Esophagus muscularis mucosa (tissue), 4 donors: ENCODE results near the gene FILIP1L. TPM values are rescaled to one million over a fixed set of nuclear protein-coding genes. Genes with fewer than 3 reads are reported as not detected.

Source experiments
- DNase-seq: peaks from one replicate; pipeline ENCODE4 v3.0.0-alpha.2; 2017; ENCODE audit errors: extremely low spot score
- H3K27ac ChIP-seq, 4 donors: fragments of 200-600 bp; sonication (generic); replicated peaks in 1 of 4; 1 replicate in 3 of 4; 2 replicates in 1 of 4; pipeline ENCODE4 v1.5.1; 2016 to 2019; ENCODE audit warnings: mild to moderate bottlenecking in 1 of 4
- H3K27me3 ChIP-seq, 4 donors: fragments of 200-600 bp; sonication (generic); one replicate each; pipeline versions ENCODE4 v1.5.1 to v1.6.0; 2016 to 2019
- H3K36me3 ChIP-seq, 4 donors: fragments of 200-600 bp; sonication (generic); one replicate each; pipeline ENCODE4 v1.5.1; 2016 to 2019
- H3K4me1 ChIP-seq, 4 donors: fragments of 200-600 bp; sonication (generic); one replicate each; pipeline ENCODE4 v1.5.1; 2016 to 2019
- H3K4me3 ChIP-seq, 4 donors: fragments of 200-600 bp; sonication (generic); 1 replicate in 2 of 4; 2 replicates in 2 of 4; pipeline ENCODE4 v1.5.1; 2016 to 2019; ENCODE audit warnings: mild to moderate bottlenecking in 4 of 4, moderate library complexity in 1 of 4
- H3K9me3 ChIP-seq, 4 donors: fragments of 200-600 bp; sonication (generic); 1 replicate in 3 of 4; 2 replicates in 1 of 4; pipeline ENCODE4 v1.5.1; 2016 to 2019
- EP300 ChIP-seq: sonication (generic); formaldehyde crosslinking; IDR thresholded peaks from one replicate; pipeline ENCODE4 v1.6.1; 2017; ENCODE audit warnings: antibody characterized with exemption
- POLR2A ChIP-seq: fragments of 450-650 bp; IDR thresholded peaks from one replicate; pipeline ENCODE4 v1.6.1; 2017; ENCODE audit warnings: antibody characterized with exemption, moderate library complexity, mild to moderate bottlenecking, low read depth
- POLR2AphosphoS5 ChIP-seq, 2 donors: sonication (generic); formaldehyde crosslinking; IDR thresholded peaks; one replicate each; pipeline ENCODE4 v1.6.1; 2017; ENCODE audit warnings: antibody characterized with exemption in 2 of 2
- WGBS: methylation state at CpG from one replicate; pipeline ENCODE4 v1.1.5; 2018; 5-methylcytosine and 5-hydroxymethylcytosine counted together
- intact Hi-C: fragments of 100-400 bp; cut with DNase I; formaldehyde crosslinking; loops from one replicate; pipeline ENCODE4 v1.15.1; 2023
- total RNA-seq, 4 donors: library from RNA; depleted of rRNA; stranded (reverse); fragments of >200 nt; gene quantifications; one replicate each; pipeline versions ENCODE4 v1.1.0 to v1.2.1, GENCODE V29; 2016
- TF ChIP-seq, protein P1 (sequence below), 3 experiments: fragments of 200-600 bp in 2 of 3; fragments of 450-650 bp in 1 of 3; sonication (generic) in 2 of 3; IDR thresholded peaks; one replicate each; pipeline ENCODE4 v1.5.1; 2017 to 2019; ENCODE audit warnings: antibody characterized with exemption in 3 of 3, mild to moderate bottlenecking in 2 of 3, moderate library complexity in 1 of 3

The FILIP1L gene
- total RNA-seq, 4 donors from 2014 or later, result 120 to 134 (median 127) TPM

DNA sequence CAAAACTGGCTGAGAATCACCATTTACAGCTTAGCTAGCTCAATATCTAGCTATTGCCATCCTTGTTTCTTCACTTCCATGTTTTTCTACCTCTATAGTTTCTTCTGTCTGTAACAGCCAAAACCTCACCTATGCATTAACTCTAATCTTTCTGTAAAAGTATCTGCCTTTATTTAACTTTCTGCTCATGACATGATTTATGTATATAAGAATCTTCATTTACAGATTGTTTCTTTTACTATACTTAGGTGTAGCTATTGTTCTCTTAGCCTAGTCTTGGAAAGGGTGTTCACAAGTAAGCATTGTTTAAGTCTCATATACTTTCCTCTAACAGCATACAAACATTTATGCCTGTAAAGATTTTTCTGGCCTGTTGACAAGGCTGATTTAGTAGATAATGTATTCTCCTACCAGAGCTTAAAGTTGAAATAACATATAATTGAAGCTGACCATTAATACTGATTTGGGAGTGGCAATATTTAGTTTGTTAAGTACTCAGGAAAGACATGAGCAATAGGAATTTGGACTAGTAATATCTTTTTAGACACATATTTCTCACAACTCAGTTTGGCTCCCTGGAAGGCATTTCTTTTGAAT is 9.4 kb downstream of the FILIP1L start:
- H3K9me3 ChIP-seq, result no peaks in the 10 kb centered on the region
- intact Hi-C loops, result no loop called here
- TF ChIP-seq, protein P1, sequence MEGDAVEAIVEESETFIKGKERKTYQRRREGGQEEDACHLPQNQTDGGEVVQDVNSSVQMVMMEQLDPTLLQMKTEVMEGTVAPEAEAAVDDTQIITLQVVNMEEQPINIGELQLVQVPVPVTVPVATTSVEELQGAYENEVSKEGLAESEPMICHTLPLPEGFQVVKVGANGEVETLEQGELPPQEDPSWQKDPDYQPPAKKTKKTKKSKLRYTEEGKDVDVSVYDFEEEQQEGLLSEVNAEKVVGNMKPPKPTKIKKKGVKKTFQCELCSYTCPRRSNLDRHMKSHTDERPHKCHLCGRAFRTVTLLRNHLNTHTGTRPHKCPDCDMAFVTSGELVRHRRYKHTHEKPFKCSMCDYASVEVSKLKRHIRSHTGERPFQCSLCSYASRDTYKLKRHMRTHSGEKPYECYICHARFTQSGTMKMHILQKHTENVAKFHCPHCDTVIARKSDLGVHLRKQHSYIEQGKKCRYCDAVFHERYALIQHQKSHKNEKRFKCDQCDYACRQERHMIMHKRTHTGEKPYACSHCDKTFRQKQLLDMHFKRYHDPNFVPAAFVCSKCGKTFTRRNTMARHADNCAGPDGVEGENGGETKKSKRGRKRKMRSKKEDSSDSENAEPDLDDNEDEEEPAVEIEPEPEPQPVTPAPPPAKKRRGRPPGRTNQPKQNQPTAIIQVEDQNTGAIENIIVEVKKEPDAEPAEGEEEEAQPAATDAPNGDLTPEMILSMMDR (IDR thresholded peaks at IDR 0.05), result no peak
- TF ChIP-seq POLR2AphosphoS5 (IDR thresholded peaks at IDR 0.05), result no peak
- TF ChIP-seq POLR2A, result no peak
- TF ChIP-seq EP300, result no peak
- peak overlapping the region; percentile 23 to 51 (median 40) for H3K27ac ChIP-seq
- no peaks in the 10 kb centered on the region for H3K27me3 ChIP-seq
- no peak for DNase-seq
- no peaks in the 10 kb centered on the region for H3K36me3 ChIP-seq
- peaks cover 56 to 77% (median 67%) of the 10 kb centered on the region in 4 donors for H3K4me1 ChIP-seq
- H3K4me3 ChIP-seq, result no peak overlapping the region

GRCh38 chr3:100104442-100104798 is 9.9 kb downstream of the FILIP1L start:
- no peak for DNase-seq
- H3K36me3 ChIP-seq, result no peaks in the 10 kb centered on the region
- TF ChIP-seq, protein P1 (IDR thresholded peaks at IDR 0.05), result no peak
- TF ChIP-seq POLR2AphosphoS5 (IDR thresholded peaks at IDR 0.05) (no peak), POLR2A (no peak), EP300 (no peak)
- H3K27ac ChIP-seq, result peak overlapping the region; percentile 13 to 51 (median 27)
- H3K4me1 ChIP-seq, result peaks cover 60 to 77% (median 66%) of the 10 kb centered on the region in 4 donors
- 83% methylated on average over 2 of the region's 2 CpGs for WGBS
- H3K27me3 ChIP-seq, result no peaks in the 10 kb centered on the region
- intact Hi-C loops, result no loop called here
- no peak overlapping the region for H3K4me3 ChIP-seq
- H3K9me3 ChIP-seq, result no peaks in the 10 kb centered on the region

GRCh38 chr3:100103558-100104441 is 10.5 kb downstream of the FILIP1L start:
- no peak overlapping the region for H3K4me3 ChIP-seq
- DNase-seq, result no peak
- no peak for TF ChIP-seq POLR2AphosphoS5 (IDR thresholded peaks at IDR 0.05)
- no peak for TF ChIP-seq POLR2A
- TF ChIP-seq, protein P1 (IDR thresholded peaks at IDR 0.05), result no peak
- TF ChIP-seq EP300, result no peak
- intact Hi-C loops, result no loop called here
- no peaks in the 10 kb centered on the region for H3K36me3 ChIP-seq
- peaks cover 59 to 77% (median 70%) of the 10 kb centered on the region in 4 donors for H3K4me1 ChIP-seq
- no peaks in the 10 kb centered on the region for H3K27me3 ChIP-seq
- peak overlapping the region; percentile 15 to 51 (median 27) for H3K27ac ChIP-seq
- 61% methylated on average over 4 of the region's 4 CpGs for WGBS
- H3K9me3 ChIP-seq, result no peaks in the 10 kb centered on the region

GRCh38 chr3:100102757-100103156 is 11.5 kb downstream of the FILIP1L start:
- Histone ChIP-seq H3K9me3 (no peaks in the 10 kb centered on the region), H3K4me1 (peaks cover 57 to 77% (median 72%) of the 10 kb centered on the region in 4 donors), H3K36me3 (no peaks in the 10 kb centered on the region), H3K27ac (peak overlapping the region; percentile 15 to 51 (median 27)), H3K27me3 (no peaks in the 10 kb centered on the region), H3K4me3 (no peak overlapping the region)
- TF ChIP-seq POLR2A, result no peak
- TF ChIP-seq, protein P1 (IDR thresholded peaks at IDR 0.05), result no peak
- intact Hi-C loops, result no loop called here
- DNase-seq, result no peak
- 73% methylated on average over 1 of the region's 1 CpG for WGBS
